Hepatocyte (in vitro differentiated cells): ENCODE results near the gene TAS1R2.

Source experiments
- CTCF ChIP-seq: fragments of 200-600 bp; sonication (generic); IDR thresholded peaks from 2 replicates; pipeline ENCODE4 v1.5.1; 2016; ENCODE audit warnings: antibody characterized with exemption, mild to moderate bottlenecking; ENCODE audit not compliant: poor library complexity
- EZH2phosphoT487 ChIP-seq: fragments of 200-600 bp; sonication (generic); IDR thresholded peaks from one replicate; pipeline ENCODE4 v1.6.1; 2018; ENCODE audit warnings: antibody characterized with exemption, mild to moderate bottlenecking, low read depth, moderate library complexity; ENCODE audit not compliant: unreplicated experiment, severe bottlenecking

- no peak for TF ChIP-seq CTCF
- no peak for TF ChIP-seq EZH2phosphoT487
These were observed 21.7 kb upstream of the TAS1R2 start for GRCh38 chr1:18881164-18881563.
